NOMO-1 treated with DMSO at 0.1 percent for 48 hours (cell line): ENCODE measurements around the gene DDX17.
A peak's percentile ranks its signal among the peaks of the same experiment; 100 is the strongest.

Source experiments
- DNase-seq: peaks from one replicate; lab custom pipeline; 2025; ENCODE audit not compliant: unreplicated experiment; lab: John Stamatoyannopoulos, UW

Gene DDX17

DNA sequence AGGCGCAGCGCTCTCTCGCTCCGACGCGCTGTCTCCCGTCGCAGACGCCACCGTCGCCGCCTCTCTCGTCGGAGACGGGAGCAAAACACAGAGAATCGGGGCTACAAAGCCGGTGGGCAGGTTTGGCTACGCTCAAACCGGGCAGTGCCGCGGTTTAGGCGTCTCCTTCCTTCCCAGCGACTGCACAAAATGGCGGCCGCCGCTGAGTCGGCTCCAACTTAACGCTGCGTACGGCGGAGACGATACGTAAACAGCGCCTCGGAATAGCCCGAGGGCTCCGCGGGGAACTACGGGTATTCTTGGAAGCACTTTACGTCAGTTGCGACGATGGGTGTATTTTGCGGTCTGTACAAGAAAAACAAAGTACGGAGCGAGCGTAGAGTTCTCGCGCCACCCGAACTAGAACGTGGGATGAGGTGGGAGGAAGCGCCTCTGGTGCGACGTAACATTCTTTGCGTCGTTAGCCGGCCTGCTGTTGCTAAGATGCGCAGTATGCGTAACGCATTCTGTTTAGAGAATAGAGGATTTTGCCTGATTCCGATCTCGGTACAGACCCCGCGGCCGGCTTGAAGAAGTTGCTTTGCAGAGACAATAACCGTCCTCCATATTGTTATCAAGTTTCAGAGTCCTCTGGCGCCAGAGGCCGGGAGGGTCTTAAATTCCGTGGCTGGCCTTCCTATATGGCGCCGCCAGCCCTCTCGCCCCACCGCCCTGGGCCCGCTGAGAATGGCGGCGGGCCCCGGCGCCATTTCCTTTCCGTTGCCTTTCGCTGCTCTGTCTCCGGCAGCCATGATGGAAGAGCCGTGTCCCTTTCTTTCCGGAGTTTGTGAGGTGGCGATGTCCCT is at the start of gene DDX17:
DDX17 (minus strand) TSS at position 194 of the 845 bp plus-strand sequence.
- DNase-seq: peak; percentile 97

DNA sequence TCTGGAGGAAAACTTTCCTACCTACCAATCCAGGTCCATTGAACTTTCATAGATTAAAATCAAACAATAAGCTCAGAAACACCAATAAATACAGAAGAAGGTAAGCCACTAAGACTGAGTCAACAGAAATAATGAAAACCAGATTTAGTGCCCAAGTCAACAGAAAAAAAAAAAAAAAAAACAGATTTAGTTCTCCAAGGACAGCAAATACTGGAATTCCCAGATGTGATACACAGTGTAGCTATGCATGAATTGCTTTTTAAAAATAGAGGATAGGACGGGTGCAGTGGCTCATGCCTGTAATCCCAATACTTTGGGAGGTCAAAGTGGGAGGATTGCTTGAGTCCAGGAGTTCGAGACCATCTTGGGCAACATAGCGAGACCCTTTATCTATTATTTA is 48.2 kb upstream of the DDX17 start:
- DNase-seq: no peak

DNA sequence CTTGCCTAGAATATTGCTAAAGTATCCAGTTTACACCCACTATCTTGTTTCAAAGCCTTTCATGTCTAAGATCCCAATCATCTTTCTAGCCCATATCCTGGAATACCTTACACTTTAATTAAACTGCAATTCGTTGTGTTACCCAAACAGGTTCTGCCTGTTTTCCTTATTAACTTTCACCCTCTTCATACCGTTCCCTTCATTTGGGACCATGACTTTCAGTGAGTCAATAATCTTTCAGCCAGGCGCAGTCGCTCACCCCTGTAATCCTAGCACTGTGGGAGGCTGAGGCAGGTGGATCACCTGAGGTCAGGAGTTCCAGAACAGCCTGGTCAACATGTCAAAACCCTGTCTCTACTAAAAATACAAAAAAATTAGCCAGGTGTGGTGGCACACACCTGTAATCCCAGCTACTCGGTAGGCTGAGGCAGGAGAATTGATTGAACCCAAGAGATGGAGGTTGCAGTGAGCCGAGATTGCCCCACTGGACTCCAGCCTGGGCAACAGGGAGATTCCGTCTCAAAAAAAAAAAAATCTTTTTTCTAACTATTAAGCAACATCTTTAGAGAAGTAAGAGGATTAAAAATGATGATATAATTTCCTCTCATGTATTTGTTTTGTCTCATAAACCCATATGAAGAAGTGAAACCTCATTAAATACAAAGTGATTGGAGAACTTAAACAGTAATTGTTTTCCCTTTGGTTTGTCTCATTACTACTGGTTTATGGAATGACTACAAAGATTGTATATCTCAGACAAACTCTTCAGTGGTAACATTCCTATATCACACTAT is 43.2 kb upstream of the DDX17 start:
- peak; percentile 92 for DNase-seq

DNA sequence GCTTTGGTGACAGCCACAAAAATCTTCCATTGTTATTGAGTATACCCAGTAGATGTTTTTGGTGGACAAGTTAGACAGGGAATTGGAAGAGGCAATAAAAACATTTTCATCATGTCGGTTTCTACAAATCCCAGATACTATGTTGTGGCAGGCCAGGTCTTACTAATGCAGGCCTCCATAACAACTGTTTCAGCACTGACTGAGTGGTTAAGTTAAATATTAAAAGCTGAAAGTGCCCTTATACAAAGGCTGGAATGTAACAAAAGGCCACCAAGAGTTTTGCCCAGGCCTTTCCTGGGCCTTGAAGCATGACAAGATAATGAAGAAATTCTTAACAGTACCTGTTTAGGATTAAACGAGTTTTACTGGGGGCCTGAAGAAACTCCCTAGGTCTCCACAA is 34.6 kb upstream of the DDX17 start:
- DNase-seq: no peak

DNA sequence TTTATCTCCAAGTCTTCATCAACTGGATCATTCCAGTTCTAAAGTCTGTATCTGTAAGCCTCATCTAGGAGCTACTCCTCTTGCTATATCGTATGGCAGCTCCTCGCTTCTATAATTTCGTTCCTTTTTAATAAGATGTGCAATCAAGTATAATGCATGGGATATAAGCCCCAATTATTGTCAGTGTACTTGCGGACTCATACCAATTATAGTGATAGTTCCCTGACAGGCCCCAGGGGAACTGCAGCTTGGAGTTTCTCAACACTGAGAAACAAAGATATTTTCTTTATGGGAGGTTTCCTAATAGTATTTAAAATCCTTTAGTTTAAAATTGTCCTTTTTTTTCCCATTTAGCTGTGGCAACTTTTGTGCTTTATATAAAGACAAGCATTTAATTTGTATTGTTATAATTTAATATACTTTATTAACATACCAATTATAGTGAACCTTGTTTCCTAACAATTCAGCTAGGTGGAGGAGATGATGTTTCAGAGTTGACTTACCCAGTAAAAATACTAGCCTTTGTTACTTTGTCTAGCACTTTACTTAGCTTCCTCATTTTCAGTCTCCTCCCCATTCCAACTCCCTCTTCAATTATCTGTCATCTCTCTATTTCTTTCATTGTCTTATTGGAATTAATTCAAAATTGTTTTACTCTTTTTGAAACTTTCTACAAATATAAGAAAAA is 25.3 kb upstream of the DDX17 start:
- peak; percentile 88 for DNase-seq

DNA sequence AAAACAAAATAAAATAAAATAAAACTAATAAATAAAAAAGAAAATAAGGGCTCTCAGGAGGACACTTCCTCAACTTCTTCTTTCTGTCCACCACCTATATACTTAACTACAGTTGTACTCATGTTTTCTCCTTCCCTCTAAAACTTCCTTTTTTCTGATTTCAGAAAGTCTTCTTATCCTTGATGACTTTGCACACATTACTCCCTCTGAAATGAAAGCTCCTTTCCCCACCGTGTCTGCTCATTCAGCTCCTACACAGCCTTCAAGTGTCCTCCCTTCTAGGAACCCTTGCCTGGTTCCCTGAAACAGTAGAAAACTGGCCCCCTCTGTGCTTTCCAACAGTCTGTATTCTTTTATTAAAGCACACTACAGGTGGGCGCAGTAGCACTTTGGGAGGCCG is 18.3 kb upstream of the DDX17 start:
- DNase-seq: peak; percentile 62

DNA sequence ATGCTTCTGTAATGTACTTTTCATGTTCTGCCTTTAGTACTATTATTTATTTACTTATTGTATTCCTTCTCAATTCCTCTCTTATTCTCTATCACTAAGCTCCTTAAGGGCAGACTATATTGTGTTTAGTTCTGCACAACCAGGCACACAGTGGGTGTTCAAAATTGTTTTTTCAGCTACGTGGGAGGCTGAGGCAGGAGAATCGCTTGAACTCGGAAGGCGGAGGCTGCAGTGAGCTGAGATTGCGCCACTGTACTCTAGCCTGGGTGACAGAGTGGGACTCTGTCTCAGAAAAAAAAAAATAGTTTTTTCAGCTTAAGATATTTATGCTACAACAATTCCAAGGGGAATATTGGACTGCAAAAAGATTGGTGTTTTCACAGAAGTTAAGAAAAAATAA is 17.4 kb upstream of the DDX17 start:
- no peak for DNase-seq

DNA sequence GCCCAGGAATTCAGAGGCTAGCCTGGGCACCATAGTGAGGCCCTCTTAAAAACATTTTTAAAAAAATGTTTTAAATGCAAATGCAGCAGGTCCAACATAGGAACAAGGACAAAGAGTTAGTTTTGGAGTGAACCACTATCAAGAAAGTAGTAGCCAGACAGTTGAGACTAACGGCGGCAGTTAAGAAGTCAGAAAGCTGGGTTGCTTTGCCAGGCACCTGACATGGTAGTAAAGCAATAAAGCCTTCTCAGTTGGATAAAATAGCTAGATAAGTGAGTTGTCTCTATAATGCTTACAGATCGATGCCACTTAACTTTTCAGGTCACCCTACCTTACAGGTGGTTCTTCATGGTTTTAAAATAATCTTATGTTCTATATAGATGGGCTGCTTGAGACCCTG is 16.9 kb upstream of the DDX17 start:
- no peak for DNase-seq

DNA sequence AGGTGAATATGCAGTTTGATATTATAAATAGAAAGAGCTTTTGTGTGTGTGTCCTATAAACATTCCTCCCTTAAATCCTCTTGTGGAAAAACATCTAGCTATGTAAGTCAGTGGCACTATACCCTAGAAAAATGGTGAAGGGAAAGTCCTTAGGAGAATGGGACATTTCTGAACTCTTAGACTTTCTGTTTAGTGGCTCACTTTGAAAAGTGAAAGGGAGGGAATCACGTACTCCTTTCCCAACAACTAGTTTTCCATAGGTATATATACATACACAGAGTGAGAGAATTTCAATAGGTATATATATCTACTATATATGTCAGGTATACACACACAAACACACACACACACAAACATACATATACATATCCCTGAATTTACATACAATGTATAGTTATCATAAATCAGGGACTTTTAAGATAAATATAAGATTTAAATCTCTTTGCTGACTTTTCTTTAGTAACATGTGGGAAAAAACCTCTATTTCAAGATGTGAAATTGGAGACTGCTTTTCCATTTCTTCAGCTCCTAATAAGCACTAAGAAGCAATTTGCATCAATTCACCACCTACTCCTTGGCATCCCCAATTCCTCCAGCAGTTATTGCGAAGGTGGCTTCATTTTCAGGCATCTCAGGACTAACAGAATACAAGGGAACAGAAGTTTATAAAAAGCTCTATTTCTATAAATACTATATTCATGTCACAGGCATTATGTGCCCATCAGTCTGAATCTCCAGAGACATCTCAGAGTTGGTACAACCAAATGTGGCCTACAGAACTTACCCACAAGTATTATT is 13.5 kb upstream of the DDX17 start:
- no peak for DNase-seq

DNA sequence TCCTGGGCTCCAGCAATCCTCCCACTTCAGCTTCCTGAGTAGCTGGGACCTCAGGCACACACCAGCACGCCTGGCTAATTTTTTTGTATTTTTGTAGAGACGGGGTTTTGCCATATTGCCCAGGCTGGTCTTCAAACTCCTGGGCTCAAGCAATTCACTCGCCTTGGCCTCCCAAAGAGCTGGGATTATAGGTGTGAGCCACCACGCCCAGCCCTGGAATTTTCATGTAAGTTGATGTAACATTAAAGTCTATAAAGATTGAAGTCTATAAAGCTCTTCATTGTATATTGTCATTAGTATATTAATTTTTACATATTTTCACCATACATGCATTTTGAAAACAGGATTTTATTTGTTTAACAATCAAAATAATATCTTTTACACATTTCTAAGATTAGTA is 12.5 kb upstream of the DDX17 start:
- no peak for DNase-seq

DNA sequence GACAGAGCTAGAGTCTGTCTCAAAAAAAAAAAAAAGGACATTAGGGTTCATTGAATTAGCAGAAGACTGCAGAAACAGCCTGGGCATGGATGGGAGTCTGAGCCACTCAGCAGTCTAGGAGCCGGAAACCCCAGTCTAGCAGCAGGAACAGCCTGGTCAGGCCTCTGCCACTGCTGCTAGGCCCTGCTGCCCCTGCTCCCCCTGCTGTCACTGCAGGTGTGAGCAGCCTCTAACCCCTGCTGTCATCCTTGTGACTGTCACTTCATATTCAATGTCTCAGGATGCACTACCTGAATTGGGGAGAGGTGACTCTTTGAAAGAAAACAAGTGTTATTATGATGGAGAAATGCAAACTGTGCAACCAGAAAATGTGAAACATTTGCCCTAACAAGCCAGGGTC is 7.0 kb upstream of the DDX17 start:
- DNase-seq: no peak

DNA sequence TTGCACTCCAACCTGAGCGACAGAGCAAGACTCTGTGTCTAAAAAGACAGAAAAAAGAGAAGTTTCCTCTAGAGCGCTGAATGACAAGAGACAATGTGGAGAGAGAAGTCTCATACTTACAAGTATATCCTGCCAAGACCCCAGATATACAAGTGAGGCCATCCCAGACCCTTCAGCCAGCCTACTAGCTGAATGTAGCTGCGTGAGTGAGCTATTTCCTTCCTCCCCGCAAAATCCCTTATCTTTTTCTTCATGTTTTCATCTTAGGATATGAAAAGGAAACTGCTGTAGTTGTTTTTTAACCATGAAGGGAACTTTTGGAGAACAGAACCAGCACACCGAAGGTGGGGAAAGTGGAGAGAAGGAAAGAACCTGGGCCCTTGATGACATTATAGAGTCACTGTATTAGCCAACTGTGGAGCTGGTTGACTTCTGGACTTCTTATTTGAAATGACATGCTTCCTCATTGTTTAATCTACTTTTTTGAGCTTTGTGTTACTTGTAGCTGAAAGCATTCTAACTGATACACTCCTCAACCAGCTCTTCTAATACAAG is 4.4 kb upstream of the DDX17 start:
- DNase-seq: no peak

DNA sequence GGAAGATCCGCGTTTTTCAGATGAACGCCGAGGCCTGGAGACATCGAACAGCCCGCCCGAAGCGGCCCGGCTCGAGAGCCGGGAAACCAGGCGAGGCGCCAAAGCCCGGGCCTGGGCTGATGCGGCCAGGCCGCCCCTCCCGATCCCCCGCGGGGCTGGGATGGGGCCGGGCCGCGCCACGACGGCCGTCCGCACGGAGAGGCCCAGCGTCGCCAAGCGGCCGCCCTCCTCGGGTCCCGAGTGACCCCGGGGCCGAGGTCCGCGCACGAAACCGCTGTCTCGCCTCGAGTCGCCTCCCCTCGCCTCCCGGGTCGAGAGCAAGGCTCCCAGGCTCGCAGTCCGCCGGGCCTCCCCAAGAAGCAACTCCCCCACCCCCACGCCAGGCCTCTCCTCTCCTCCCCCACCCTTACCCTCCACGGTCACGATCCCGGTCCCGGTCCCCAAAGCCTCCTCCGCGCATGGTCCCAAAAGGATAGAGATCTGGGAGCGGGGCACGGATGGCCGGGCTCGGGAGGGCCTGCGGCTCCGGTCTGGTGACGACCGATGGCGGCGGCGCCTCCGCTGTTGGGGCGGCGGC is 482 bp downstream of the DDX17 start:
- no peak for DNase-seq

DNA sequence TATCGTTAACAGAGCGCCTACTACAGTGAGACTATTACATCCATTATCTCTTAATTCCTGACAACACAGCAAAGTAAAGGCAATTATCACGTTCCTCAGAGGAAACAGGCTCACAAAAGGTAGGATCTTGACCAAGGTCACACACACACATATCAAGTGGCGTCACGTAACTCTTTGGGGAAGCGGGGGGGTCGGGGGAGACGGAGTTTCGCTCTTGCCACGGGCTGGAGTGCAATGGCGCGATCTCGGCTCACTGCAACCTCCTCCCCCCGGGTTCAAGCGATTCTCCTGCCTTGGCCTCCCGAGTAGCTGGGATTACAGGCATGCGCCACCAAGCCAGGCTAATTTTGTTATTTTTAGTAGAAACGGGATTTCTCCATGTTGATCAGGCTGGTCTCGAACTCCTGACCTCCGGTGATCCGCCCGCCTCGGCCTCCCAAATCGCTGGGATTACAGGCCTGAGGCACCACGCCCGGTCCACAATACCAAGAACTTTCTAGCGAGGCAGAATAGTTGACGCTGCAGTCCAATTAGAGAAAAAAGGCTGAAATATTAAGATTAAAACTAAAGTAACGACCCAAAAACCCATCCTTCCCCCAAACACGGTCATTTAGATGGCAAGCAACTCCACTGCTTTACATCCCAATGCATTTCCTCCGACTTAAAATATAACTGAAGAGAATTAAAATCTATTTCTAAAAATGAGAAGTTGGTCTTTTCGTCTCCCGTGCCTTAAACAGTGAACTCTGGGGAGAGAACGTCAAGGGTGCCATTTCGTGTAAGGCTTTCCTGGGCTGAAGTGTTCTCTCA is 1.2 kb downstream of the DDX17 start:
- peak; percentile 48 for DNase-seq

DNA sequence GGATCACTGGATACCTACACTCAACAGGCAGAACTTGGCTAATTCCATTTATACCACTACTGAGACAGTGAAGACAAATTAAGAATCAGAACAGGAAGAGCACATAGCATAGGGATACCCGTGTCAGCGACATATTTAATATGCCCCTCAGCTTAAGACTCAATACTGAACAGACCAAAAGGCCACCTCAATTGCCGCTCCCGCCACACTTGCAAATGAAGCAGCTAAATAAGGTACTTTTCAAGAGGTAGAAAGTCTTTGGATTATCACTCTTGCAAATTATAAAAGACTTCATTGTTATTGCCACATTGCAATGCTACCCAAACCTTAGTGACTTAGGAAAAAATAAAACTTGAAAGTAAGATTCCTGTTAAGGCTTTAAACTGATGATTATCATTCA is 3.1 kb downstream of the DDX17 start:
- no peak for DNase-seq

DNA sequence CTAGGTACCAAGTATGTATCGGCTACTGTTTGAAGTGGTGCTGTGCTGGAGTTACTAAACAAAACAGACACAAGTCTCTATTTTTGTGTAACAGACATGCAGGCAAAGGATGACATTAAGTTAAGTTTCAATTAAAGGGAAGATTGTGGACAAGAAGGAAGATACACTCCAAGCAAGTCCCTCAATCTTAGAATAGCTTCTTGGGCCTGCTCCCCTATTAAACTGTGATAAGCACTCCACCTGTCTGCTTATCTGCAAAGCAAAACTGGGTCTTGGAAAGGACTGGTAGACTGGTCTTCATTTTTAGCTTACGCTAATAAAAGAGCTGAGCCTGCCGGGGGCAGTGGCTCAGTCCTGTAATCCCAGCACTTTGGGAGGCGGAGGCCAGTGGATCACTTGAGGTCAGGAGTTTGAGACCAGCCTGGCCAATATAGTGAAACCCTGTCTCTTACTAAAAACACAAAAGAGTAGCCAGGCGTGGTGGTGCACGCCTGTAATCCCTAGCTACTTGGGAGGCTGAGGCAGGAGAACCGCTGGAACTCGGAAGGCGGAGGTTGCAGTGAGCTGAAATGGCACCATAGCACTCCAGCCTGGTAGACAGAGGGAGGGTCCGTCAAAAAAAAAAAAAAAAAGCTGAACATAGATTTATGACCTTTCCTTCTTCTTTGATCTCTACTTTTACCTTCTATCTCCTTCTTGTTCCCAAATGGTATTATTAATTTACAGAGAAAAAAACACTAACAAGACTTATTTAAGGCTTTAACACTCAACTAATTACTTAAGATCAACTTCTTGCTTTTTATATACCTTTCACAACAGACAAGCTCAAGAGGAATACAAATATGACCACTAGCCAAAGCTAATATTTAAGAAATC is 4.1 kb downstream of the DDX17 start:
- DNase-seq: no peak

DNA sequence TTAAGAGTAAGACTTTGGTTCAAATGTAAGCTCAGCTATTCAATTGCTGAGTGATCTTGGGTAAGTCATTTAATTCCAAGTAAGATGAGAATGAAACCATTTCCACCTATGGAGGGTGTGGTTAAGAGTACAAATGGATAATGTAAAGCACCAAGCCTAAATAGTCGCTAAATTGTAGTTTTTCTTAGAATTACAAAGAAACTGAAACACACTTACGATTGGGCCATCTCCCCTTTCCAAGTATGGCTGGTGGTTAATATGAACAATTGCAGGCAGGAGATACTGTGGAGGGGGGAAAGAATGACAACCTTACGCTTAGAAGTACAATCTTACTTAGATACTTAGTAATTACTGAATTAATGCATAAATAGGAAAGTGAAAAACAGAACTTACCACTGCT is 8.2 kb downstream of the DDX17 start:
- no peak for DNase-seq

DNA sequence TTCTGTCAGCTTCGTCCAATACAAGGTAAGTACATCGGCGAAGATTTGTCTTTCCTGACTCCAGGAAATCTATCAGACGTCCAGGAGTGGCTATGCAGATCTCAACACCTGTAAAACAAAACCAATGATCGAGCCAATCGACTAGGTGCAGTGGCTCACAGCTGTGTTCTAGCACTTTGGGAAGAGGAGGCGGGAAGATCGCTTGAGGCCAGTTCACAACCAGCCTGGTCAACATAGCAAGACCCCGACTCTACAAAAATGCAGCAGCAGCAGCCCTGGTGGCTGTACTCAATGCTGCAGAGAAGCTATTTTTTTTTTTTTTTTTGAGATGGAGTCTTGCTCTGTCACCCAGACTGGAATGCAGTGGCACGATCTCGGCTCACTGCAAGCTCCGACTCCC is 11.2 kb downstream of the DDX17 start:
- no peak for DNase-seq

DNA sequence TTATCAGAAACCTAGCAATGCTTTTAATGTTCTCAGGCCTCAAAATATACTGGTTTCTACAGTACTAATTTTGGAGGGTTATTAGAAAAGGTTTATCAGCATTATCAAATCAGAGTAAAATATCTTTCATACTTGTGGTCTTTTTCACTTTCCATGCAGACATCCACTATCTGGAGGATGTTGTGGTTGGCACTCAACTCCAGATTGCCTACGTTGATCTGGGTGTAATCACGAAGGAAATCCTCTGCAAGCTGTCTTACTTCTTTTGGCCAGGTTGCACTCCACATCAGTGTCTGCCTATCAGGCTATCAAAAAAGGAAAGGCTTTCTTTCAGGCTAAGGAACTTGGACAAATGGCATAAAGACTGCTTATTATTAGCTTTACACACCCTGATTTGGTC is 11.6 kb downstream of the DDX17 start:
- DNase-seq: no peak
